Caco-2 (cell line): ENCODE data around the gene GJA5. TPM values are rescaled to one million over a fixed set of nuclear protein-coding genes. Genes with fewer than 3 reads are reported as not detected.

Experiments
- BruUV-seq: library from RNA; stranded (reverse); fragments of 400-500 nt; replicated peaks from 2 replicates; lab custom pipeline; 2021; lab: Mats Ljungman, UMichigan
- CTCF ChIA-PET: fragments of 300-600 bp; sonication (Branson Sonifier 250); formaldehyde crosslinking; loops from one replicate; lab custom pipeline; 2022; ENCODE audit warnings: antibody characterized with exemption; lab: Charles Lee
- POLR2A ChIA-PET: fragments of 300-600 bp; sonication (Branson Sonifier 250); formaldehyde crosslinking; loops from one replicate; lab custom pipeline; 2022; ENCODE audit warnings: antibody characterized with exemption; lab: Charles Lee
- DNase-seq, 2 experiments: peaks; one replicate each; pipeline versions ENCODE4 v3.0.0 to v3.0.0-alpha.2; 2020 to 2022
- H3K27me3 ChIP-seq: replicated peaks from 2 replicates; pipeline ENCODE4 v1.6.0; 2011; ENCODE audit warnings: low read length; ENCODE audit not compliant: control insufficient read depth, insufficient read depth
- H3K36me3 ChIP-seq: 2 replicates; pipeline ENCODE4 v1.5.1; 2011; ENCODE audit warnings: low read length; ENCODE audit not compliant: control insufficient read depth, insufficient read depth
- H3K4me1 ChIP-seq: fragments of 250-450 bp; sonication (Bioruptor Pico); 2 replicates; pipeline ENCODE4 v1.5.1; 2020; ENCODE audit warnings: mild to moderate bottlenecking
- H3K4me3 ChIP-seq: 2 replicates; pipeline ENCODE4 v1.5.1; 2011; ENCODE audit warnings: low read depth, mild to moderate bottlenecking, control low read depth, low read length
- H3K9me3 ChIP-seq: fragments of 250-450 bp; sonication (Bioruptor Pico); 2 replicates; pipeline ENCODE4 v1.5.1; 2020; ENCODE audit warnings: mild to moderate bottlenecking, moderate library complexity
- H3K27ac Mint-ChIP-seq: one replicate; pipeline ENCODE4 v1.8.0; 2022; ENCODE audit warnings: mixed read lengths; ENCODE audit not compliant: unreplicated experiment
- H3K27me3 Mint-ChIP-seq: one replicate; pipeline ENCODE4 v1.8.0; 2022; ENCODE audit warnings: mixed read lengths; ENCODE audit not compliant: insufficient read depth, unreplicated experiment
- H3K36me3 Mint-ChIP-seq: one replicate; pipeline ENCODE4 v1.8.0; 2022; ENCODE audit warnings: mild to moderate bottlenecking, mixed read lengths; ENCODE audit not compliant: insufficient read depth, unreplicated experiment
- H3K4me1 Mint-ChIP-seq: one replicate; pipeline ENCODE4 v1.8.0; 2022; ENCODE audit warnings: low read depth, mixed read lengths; ENCODE audit not compliant: unreplicated experiment
- H3K4me3 Mint-ChIP-seq: one replicate; pipeline ENCODE4 v1.8.0; 2022; ENCODE audit warnings: mild to moderate bottlenecking, moderate library complexity, mixed read lengths; ENCODE audit not compliant: unreplicated experiment
- H3K9me3 Mint-ChIP-seq: one replicate; pipeline ENCODE4 v1.8.0; 2022; ENCODE audit warnings: mixed read lengths; ENCODE audit not compliant: unreplicated experiment
- CTCF ChIP-seq, 2 experiments: fragments of 200-600 bp in 1 of 2; IDR thresholded peaks; 1 replicate in 1 of 2; 2 replicates in 1 of 2; pipeline versions ENCODE4 v1.5.1 to v1.8.0; 2011 to 2022; ENCODE audit warnings: antibody characterized with exemption in 1 of 2, control low read depth in 1 of 2, inconsistent platforms in 1 of 2, low read depth in 1 of 2, low read length in 1 of 2, mild to moderate bottlenecking in 1 of 2, moderate library complexity in 1 of 2; ENCODE audit not compliant: insufficient read depth in 1 of 2, severe bottlenecking in 1 of 2, unreplicated experiment in 1 of 2
- intact Hi-C: fragments of 100-400 bp; cut with micrococcal nuclease; formaldehyde crosslinking; loops from one replicate; pipeline ENCODE4 v1.10.0; 2022; ENCODE audit not compliant: unreplicated experiment
- total RNA-seq: library from RNA; stranded (reverse); gene quantifications from 2 replicates; pipeline ENCODE4 v1.2.3, GENCODE V29; 2022

The GJA5 gene
- total RNA-seq, 1 experiment from 2014 or later: 0.75 TPM

GRCh38 chr1:147726168-147726567 lies 34.2 kb downstream of the GJA5 start:
- H3K9me3 Mint-ChIP-seq: peaks cover 6% of the 10 kb centered on the region
- H3K27ac Mint-ChIP-seq: no peak overlapping the region
- no peak overlapping the region for H3K4me3 Mint-ChIP-seq
- peaks cover 21% of the 10 kb centered on the region for H3K4me1 Mint-ChIP-seq
- no peaks in the 10 kb centered on the region for H3K27me3 ChIP-seq
- CTCF ChIA-PET: interaction anchor here (0.5 to 5.4 kb wide), 2 partner anchors 163 to 166 kb away, joined by 3 to 34 read pairs; no protein-coding TSS in a partner anchor
- no TSS peak for BruUV-seq
- H3K36me3 Mint-ChIP-seq: no peaks in the 10 kb centered on the region
- no peak for DNase-seq
- peaks cover 26% of the 10 kb centered on the region for H3K4me1 ChIP-seq
- no peaks in the 10 kb centered on the region for H3K36me3 ChIP-seq
- H3K4me3 ChIP-seq: no peak overlapping the region
- no peak for TF ChIP-seq CTCF (IDR thresholded peaks at IDR 0.05; ENCODE audit: insufficient read depth in 1 of 2, low read depth in 1 of 2, low read length in 1 of 2, severe bottlenecking in 1 of 2, unreplicated experiment in 1 of 2)
- no peaks in the 10 kb centered on the region for H3K27me3 Mint-ChIP-seq
- no peaks in the 10 kb centered on the region for H3K9me3 ChIP-seq
- intact Hi-C loops: loop anchor here (5.0 kb wide), 1 partner anchor 81 kb away; no protein-coding TSS in a partner anchor
- POLR2A ChIA-PET: no interaction called here

- peaks cover 21% of the 10 kb centered on the region for H3K4me1 Mint-ChIP-seq
- Histone ChIP-seq H3K4me1 (peaks cover 26% of the 10 kb centered on the region), H3K9me3 (no peaks in the 10 kb centered on the region), H3K36me3 (no peaks in the 10 kb centered on the region), H3K27me3 (no peaks in the 10 kb centered on the region), H3K4me3 (no peak overlapping the region)
- H3K4me3 Mint-ChIP-seq: no peak overlapping the region
- TF ChIP-seq CTCF (IDR thresholded peaks at IDR 0.05; ENCODE audit: insufficient read depth in 1 of 2, low read depth in 1 of 2, low read length in 1 of 2, severe bottlenecking in 1 of 2, unreplicated experiment in 1 of 2): no peak
- H3K27ac Mint-ChIP-seq: no peak overlapping the region
- no peaks in the 10 kb centered on the region for H3K36me3 Mint-ChIP-seq
- BruUV-seq: no TSS peak
- DNase-seq: no peak
- ChIA-PET POLR2A (no interaction called here), CTCF (interaction anchor here (0.5 to 5.4 kb wide), 3 partner anchors 107 to 167 kb away, joined by 3 to 34 read pairs (median 3); no protein-coding TSS in a partner anchor)
- intact Hi-C loops: loop anchor here (5.0 kb wide), 1 partner anchor 82 kb away; no protein-coding TSS in a partner anchor
- no peaks in the 10 kb centered on the region for H3K27me3 Mint-ChIP-seq
- peaks cover under 1% of the 10 kb centered on the region for H3K9me3 Mint-ChIP-seq
These were observed 34.7 kb downstream of the GJA5 start for GRCh38 chr1:147725685-147726084.

- H3K27ac Mint-ChIP-seq: no peak overlapping the region
- DNase-seq: peak; percentile 70 to 74
- no peaks in the 10 kb centered on the region for H3K9me3 Mint-ChIP-seq
These were observed 36.6 kb downstream of the GJA5 start for GRCh38 chr1:147723691-147724323.

More at GRCh38 chr1:147723691-147724323, 36.6 kb downstream of the GJA5 start:
- POLR2A ChIA-PET: no interaction called here
- Histone ChIP-seq H3K4me3 (no peak overlapping the region), H3K9me3 (peaks cover 5% of the 10 kb centered on the region; the same call in 1 of the 2 replicates), H3K27me3 (no peaks in the 10 kb centered on the region), H3K36me3 (no peaks in the 10 kb centered on the region; the same call in 1 of the 2 replicates), H3K4me1 (peaks cover 26% of the 10 kb centered on the region)
- TF ChIP-seq CTCF (IDR thresholded peaks at IDR 0.05; ENCODE audit: insufficient read depth in 1 of 2, low read depth in 1 of 2, low read length in 1 of 2, severe bottlenecking in 1 of 2, unreplicated experiment in 1 of 2): peak; percentile 70 to 85
- H3K4me1 Mint-ChIP-seq: peaks cover 21% of the 10 kb centered on the region
- H3K27me3 Mint-ChIP-seq: no peaks in the 10 kb centered on the region
- H3K4me3 Mint-ChIP-seq: no peak overlapping the region
- no TSS peak for BruUV-seq
- CTCF ChIA-PET: interaction anchor here (0.8 to 5.4 kb wide), 3 partner anchors 165 to 169 kb away, joined by 3 to 34 read pairs (median 5); no protein-coding TSS in a partner anchor
- intact Hi-C loops: loop anchor here (1.0 kb wide), 1 partner anchor 166 kb away; no protein-coding TSS in a partner anchor
- no peaks in the 10 kb centered on the region for H3K36me3 Mint-ChIP-seq
